ENCODE data around the gene CHL1. TPM values are rescaled to one million over a fixed set of nuclear protein-coding genes. Genes with fewer than 3 reads are reported as not detected.

CHL1 gene
- polyA plus RNA-seq, 1 donor = 2.2 TPM

GRCh38 chr3:278300-279064, 81.9 kb downstream of the CHL1 start:
- no peak for DNase-seq (ENCODE audit: low read depth)

- DNase-seq (ENCODE audit: low read depth) = no peak
Measured at GRCh38 chr3:279325-279724, 82.8 kb downstream of the CHL1 start.

GRCh38 chr3:280681-281080, 84.1 kb downstream of the CHL1 start:
- DNase-seq (ENCODE audit: low read depth) = no peak

GRCh38 chr3:284322-284721, 87.8 kb downstream of the CHL1 start:
- DNase-seq (ENCODE audit: low read depth) = no peak

GRCh38 chr3:288417-288816, 91.9 kb downstream of the CHL1 start:
- no peak for DNase-seq (ENCODE audit: low read depth)

GRCh38 chr3:291028-291427, 94.5 kb downstream of the CHL1 start:
- no peak for DNase-seq (ENCODE audit: low read depth)

- DNase-seq (ENCODE audit: low read depth) = no peak
Measured at GRCh38 chr3:291646-292436, 95.3 kb downstream of the CHL1 start.

GRCh38 chr3:294096-294495, 97.5 kb downstream of the CHL1 start:
- DNase-seq (ENCODE audit: low read depth) = no peak

GRCh38 chr3:294581-294980, 98.0 kb downstream of the CHL1 start:
- DNase-seq (ENCODE audit: low read depth) = no peak

- DNase-seq (ENCODE audit: low read depth) = no peak
Measured at GRCh38 chr3:295166-295565, 98.6 kb downstream of the CHL1 start.

GRCh38 chr3:297585-297984, 101.0 kb downstream of the CHL1 start:
- DNase-seq (ENCODE audit: low read depth) = no peak

GRCh38 chr3:299590-300301, 103.2 kb downstream of the CHL1 start:
- no peak for DNase-seq (ENCODE audit: low read depth)

- DNase-seq (ENCODE audit: low read depth) = no peak
Measured at GRCh38 chr3:307182-307581, 110.6 kb downstream of the CHL1 start.

GRCh38 chr3:308597-309321, 112.2 kb downstream of the CHL1 start:
- DNase-seq (ENCODE audit: low read depth) = no peak

GRCh38 chr3:312160-312733, 115.7 kb downstream of the CHL1 start:
- no peak for DNase-seq (ENCODE audit: low read depth)

- DNase-seq (ENCODE audit: low read depth) = no peak
Measured at GRCh38 chr3:312911-313310, 116.3 kb downstream of the CHL1 start.

GRCh38 chr3:317012-317411, 120.4 kb downstream of the CHL1 start:
- DNase-seq (ENCODE audit: low read depth) = no peak

- no peak for DNase-seq (ENCODE audit: low read depth)
Measured at GRCh38 chr3:318903-319302, 122.3 kb downstream of the CHL1 start.

GRCh38 chr3:324423-324822, 127.9 kb downstream of the CHL1 start:
- DNase-seq (ENCODE audit: low read depth) = no peak

GRCh38 chr3:325495-325894, 128.9 kb downstream of the CHL1 start:
- no peak for DNase-seq (ENCODE audit: low read depth)

- DNase-seq (ENCODE audit: low read depth) = no peak
Measured at GRCh38 chr3:330494-331115, 134.0 kb downstream of the CHL1 start.
